ENCODE measurements around the gene MYO1E. TPM values are rescaled to one million over a fixed set of nuclear protein-coding genes. Genes with fewer than 3 reads are reported as not detected.

MYO1E gene
- total RNA-seq, 2 donors from 2014 or later = 252 to 329 TPM

GRCh38 chr15:59304034-59304795 is 68.5 kb downstream of the MYO1E start:
- Histone ChIP-seq H3K4me3 (no peak overlapping the region), H3K9ac (ENCODE audit: low read depth in 2 of 2, low read length in 2 of 2) (no peak overlapping the region), H3K27ac (peak overlapping the region; percentile 72)

GRCh38 chr15:59303633-59304032 is 69.0 kb downstream of the MYO1E start:
- H3K36me3 ChIP-seq = no peaks in the 10 kb centered on the region
- H3K4me1 ChIP-seq = peaks cover 14% of the 10 kb centered on the region
- H3K27ac ChIP-seq = no peak overlapping the region
- H3K9me3 ChIP-seq = no peaks in the 10 kb centered on the region
- no peaks in the 10 kb centered on the region for H3K27me3 ChIP-seq
- TF ChIP-seq CTCF (IDR thresholded peaks at IDR 0.05) = no peak
- DNase-seq = no peak
- no peak overlapping the region for H3K4me3 ChIP-seq
- H3K9ac ChIP-seq (ENCODE audit: low read depth in 2 of 2, low read length in 2 of 2) = peak overlapping the region in 1 of 2 donors; percentile 5
- intact Hi-C loops (cut with DNase I) = no loop called here

More at GRCh38 chr15:59304034-59304795, 68.5 kb downstream of the MYO1E start:
- intact Hi-C loops (cut with DNase I) = no loop called here
- Histone ChIP-seq H3K36me3 (no peaks in the 10 kb centered on the region), H3K4me1 (peaks cover 14% of the 10 kb centered on the region), H3K9me3 (no peaks in the 10 kb centered on the region), H3K27me3 (no peaks in the 10 kb centered on the region)
- no peak for TF ChIP-seq CTCF (IDR thresholded peaks at IDR 0.05)
- no peak for DNase-seq

- no peaks in the 10 kb centered on the region for H3K27me3 ChIP-seq
- no peak overlapping the region for H3K9ac ChIP-seq (ENCODE audit: low read depth in 2 of 2, low read length in 2 of 2)
- TF ChIP-seq CTCF (IDR thresholded peaks at IDR 0.05) = no peak
- H3K27ac ChIP-seq = no peak overlapping the region
- no peak for DNase-seq
- H3K4me3 ChIP-seq = no peak overlapping the region
- H3K9me3 ChIP-seq = no peaks in the 10 kb centered on the region
- H3K4me1 ChIP-seq = peaks cover 14% of the 10 kb centered on the region
- no peaks in the 10 kb centered on the region for H3K36me3 ChIP-seq
- intact Hi-C loops (cut with DNase I) = no loop called here
Measured at GRCh38 chr15:59303136-59303535, 69.5 kb downstream of the MYO1E start.

GRCh38 chr15:59301527-59301926 is 71.1 kb downstream of the MYO1E start:
- no peak for DNase-seq
- Histone ChIP-seq H3K4me1 (peaks cover 14% of the 10 kb centered on the region), H3K9ac (ENCODE audit: low read depth in 2 of 2, low read length in 2 of 2) (peak overlapping the region in 1 of 2 donors; percentile 83), H3K27me3 (no peaks in the 10 kb centered on the region), H3K9me3 (no peaks in the 10 kb centered on the region), H3K4me3 (no peak overlapping the region), H3K36me3 (no peaks in the 10 kb centered on the region), H3K27ac (peak overlapping the region; percentile 82)
- no peak for TF ChIP-seq CTCF (IDR thresholded peaks at IDR 0.05)
- intact Hi-C loops (cut with DNase I) = no loop called here

- Histone ChIP-seq H3K9ac (ENCODE audit: low read depth in 2 of 2, low read length in 2 of 2) (peak overlapping the region in 1 of 2 donors; percentile 83), H3K4me1 (peaks cover 21% of the 10 kb centered on the region), H3K4me3 (no peak overlapping the region), H3K9me3 (no peaks in the 10 kb centered on the region), H3K27me3 (no peaks in the 10 kb centered on the region), H3K36me3 (no peaks in the 10 kb centered on the region), H3K27ac (peak overlapping the region; percentile 82)
- intact Hi-C loops (cut with DNase I) = no loop called here
- no peak for DNase-seq
- no peak for TF ChIP-seq CTCF (IDR thresholded peaks at IDR 0.05)
Measured at GRCh38 chr15:59300618-59301139, 72.0 kb downstream of the MYO1E start.
